Inflammatory macrophage (primary cell): ENCODE results near the gene CD247.

Source experiments
- DNase-seq, 2 donors: peaks; one replicate each; pipeline ENCODE4 v3.0.0-alpha.2; 2020 to 2022

The CD247 gene

GRCh38 chr1:167487614-167488013 lies 30.7 kb downstream of the CD247 start:
- DNase-seq = no peak

- no peak for DNase-seq
Observed at GRCh38 chr1:167486090-167486824, 32.1 kb downstream of the CD247 start.

GRCh38 chr1:167484726-167485502 lies 33.4 kb downstream of the CD247 start:
- no peak for DNase-seq

- no peak for DNase-seq
Observed at GRCh38 chr1:167483790-167484189, 34.5 kb downstream of the CD247 start.

- DNase-seq = no peak
Observed at GRCh38 chr1:167482184-167482583, 36.1 kb downstream of the CD247 start.

- DNase-seq = no peak
Observed at GRCh38 chr1:167479331-167479979, 38.9 kb downstream of the CD247 start.

- DNase-seq = no peak
Observed at GRCh38 chr1:167477986-167478385, 40.3 kb downstream of the CD247 start.

- DNase-seq = no peak
Observed at GRCh38 chr1:167476061-167476460, 42.3 kb downstream of the CD247 start.

- DNase-seq = no peak
Observed at GRCh38 chr1:167474191-167474641, 44.1 kb downstream of the CD247 start.

- no peak for DNase-seq
Observed at GRCh38 chr1:167473761-167474160, 44.6 kb downstream of the CD247 start.

- DNase-seq = no peak
Observed at GRCh38 chr1:167472752-167473521, 45.4 kb downstream of the CD247 start.

- no peak for DNase-seq
Observed at GRCh38 chr1:167471568-167471967, 46.8 kb downstream of the CD247 start.

- DNase-seq = no peak
Observed at GRCh38 chr1:167469280-167469965, 48.9 kb downstream of the CD247 start.

- DNase-seq = no peak
Observed at GRCh38 chr1:167467752-167468151, 50.6 kb downstream of the CD247 start.

- DNase-seq = no peak
Observed at GRCh38 chr1:167467126-167467710, 51.1 kb downstream of the CD247 start.

- DNase-seq = no peak
Observed at GRCh38 chr1:167465743-167466142, 52.6 kb downstream of the CD247 start.

- no peak for DNase-seq
Observed at GRCh38 chr1:167465018-167465417, 53.3 kb downstream of the CD247 start.

GRCh38 chr1:167463875-167464575 lies 54.3 kb downstream of the CD247 start:
- DNase-seq = no peak

GRCh38 chr1:167463080-167463479 lies 55.2 kb downstream of the CD247 start:
- no peak for DNase-seq

- no peak for DNase-seq
Observed at GRCh38 chr1:167462341-167462740, 56.0 kb downstream of the CD247 start.

- DNase-seq = no peak
Observed at GRCh38 chr1:167460836-167461235, 57.5 kb downstream of the CD247 start.
